CMK (cell line): Measurements from ENCODE around the gene NCK2.

ENCODE experiments used
- DNase-seq: peaks from one replicate; pipeline ENCODE4 v3.0.0-alpha.2; 2010; ENCODE audit warnings: low read depth

Gene NCK2

GRCh38 chr2:105777506-105778055 is 32.9 kb downstream of the NCK2 start:
- DNase-seq, result no peak

DNA sequence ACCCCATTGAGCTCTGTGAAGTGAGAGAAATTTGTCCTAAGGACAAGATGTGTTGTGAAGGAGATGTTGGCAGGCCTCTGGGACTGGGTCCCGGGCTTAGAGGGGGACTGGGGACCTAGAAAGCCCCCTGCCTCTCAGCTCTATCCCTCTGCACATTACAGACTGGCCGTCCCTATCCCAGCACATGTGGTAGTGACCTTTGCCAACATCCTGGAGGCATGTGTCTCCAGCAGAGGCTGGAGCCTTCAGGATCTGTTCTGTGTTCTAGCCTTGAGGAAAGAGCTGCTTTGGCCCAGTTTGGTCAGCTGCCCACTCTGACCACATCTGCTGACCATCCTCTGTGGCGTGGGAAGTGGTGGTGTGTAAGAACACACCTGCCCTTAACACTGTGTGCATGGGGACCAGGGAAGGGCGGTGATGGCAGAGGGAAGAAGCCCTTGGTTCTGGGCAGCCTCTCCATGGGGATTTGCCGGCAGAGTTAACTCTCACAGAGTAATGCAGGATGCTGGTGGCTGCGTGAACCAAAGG is 33.4 kb downstream of the NCK2 start:
- no peak for DNase-seq

DNA sequence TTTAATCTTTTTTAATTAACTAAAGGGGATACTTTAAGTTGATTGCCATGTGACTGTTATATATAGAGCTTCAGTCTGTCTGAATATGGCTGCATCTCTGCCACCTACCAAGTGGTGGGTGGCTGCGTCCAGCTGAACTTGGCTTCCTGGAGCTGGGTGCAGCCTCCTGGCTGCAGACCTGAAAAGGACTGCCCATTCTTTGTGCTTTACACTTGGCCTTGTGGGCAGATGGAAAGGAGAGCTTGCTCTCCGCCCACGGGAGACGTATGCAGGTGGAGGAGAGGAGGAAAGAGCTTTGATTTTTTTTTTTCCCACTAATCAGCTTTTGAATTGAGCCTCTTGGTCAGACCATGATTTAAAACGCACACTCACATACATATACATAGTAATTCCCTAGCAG is 34.7 kb downstream of the NCK2 start:
- DNase-seq, result no peak

GRCh38 chr2:105780606-105781005 is 35.9 kb downstream of the NCK2 start:
- no peak for DNase-seq

DNA sequence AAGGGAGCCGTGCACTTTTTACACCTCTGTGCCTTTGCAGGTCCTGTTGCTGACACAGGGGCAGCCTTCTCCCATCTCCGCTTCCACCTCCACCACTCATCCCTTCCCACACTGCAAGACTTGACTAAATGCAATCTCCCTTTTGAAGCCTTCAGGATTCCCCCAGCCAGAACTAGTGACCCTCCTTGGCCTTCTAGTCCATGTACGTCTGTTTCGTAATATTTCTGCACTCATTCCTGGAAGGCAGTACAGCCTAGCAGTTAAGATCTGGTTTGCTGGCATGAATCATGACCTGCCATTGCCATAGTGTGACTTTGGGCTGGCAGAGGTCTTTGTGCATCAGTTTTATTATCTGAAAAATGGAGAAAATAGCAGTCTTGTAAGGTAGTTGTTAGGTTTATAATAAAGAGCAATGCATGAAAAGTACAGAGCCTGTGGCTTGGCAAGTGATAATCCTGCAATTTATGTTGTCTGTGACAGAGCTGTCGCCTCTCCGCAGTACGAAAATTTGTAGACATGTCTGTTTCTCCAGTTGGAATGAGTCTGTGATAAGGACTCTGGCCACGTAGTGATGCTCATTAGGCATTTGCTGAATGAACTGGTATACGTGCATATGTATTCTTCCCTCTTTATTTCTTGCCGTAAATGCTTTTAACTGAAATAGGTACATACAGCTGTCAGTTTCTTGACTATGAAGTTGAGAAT is 36.7 kb downstream of the NCK2 start:
- no peak for DNase-seq

DNA sequence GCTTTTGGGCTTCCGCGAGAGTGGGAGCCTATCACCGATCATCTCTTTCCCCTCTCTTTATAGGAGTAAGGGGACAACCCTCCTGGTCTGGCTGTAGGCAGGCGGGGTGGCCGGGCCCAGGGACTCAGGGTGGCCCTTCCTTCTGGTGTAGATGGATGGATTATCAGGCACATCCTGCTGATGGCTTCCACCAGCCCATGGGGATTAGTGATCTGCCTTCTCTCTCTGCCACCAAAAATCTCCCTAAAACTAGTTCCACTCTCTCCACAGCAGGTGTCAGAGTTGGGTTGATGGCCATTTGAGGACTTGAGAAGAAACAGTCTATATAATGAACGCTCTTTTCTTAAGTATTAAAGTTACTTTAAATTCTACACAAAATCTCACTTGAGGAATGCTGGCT is 37.4 kb downstream of the NCK2 start:
- DNase-seq, result no peak

- DNase-seq, result no peak
Measured at GRCh38 chr2:105782646-105783045, 37.9 kb downstream of the NCK2 start.

DNA sequence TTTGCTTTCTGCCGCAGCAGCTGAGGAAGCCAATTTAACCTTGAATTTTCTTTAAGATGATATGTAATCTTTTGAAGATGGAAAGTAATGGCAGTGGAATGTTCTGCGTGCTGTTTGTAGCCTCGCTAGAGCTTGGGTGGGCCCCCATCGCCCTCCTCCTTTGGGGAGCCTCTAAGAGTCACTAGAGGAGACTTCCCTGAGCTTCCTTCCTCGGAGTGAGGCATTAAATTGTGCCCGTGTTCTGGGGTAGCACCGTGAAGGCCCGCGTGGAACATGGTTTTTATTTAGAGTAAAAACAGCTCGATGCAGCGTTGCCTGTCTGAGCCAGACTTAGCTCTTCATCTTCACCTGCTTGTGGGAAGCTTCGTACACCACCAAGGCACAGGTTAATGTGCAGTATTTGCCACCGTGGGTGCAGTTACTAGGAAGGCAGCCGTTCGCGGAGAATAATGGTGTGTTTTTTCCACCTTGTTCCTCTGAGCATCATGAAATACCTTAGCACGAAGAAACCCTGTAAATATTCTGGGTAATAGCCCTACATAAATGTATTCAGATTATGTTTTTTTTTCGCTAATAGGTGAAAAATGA is 38.5 kb downstream of the NCK2 start:
- DNase-seq, result no peak

DNA sequence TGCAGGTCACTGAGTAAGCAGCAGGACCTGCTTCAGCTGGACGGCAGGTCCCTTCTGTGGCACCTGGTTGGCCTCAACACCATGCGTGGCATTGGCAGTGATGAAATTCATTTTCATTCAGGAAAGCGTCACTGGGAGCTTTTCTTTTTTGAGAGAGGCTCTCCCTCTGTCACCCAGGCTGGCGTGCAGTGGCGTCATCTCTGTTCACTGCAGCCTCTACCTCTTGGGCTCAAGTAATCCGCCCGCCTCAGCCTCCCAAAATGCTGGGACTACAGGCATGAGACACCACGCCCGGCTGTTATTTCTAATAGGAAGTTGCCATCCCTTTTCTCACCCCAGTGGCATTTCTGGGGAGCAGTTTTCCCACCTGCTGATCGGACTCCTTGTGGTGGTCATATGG is 39.3 kb downstream of the NCK2 start:
- DNase-seq, result no peak

- DNase-seq, result no peak
Measured at GRCh38 chr2:105784589-105784988, 39.9 kb downstream of the NCK2 start.

DNA sequence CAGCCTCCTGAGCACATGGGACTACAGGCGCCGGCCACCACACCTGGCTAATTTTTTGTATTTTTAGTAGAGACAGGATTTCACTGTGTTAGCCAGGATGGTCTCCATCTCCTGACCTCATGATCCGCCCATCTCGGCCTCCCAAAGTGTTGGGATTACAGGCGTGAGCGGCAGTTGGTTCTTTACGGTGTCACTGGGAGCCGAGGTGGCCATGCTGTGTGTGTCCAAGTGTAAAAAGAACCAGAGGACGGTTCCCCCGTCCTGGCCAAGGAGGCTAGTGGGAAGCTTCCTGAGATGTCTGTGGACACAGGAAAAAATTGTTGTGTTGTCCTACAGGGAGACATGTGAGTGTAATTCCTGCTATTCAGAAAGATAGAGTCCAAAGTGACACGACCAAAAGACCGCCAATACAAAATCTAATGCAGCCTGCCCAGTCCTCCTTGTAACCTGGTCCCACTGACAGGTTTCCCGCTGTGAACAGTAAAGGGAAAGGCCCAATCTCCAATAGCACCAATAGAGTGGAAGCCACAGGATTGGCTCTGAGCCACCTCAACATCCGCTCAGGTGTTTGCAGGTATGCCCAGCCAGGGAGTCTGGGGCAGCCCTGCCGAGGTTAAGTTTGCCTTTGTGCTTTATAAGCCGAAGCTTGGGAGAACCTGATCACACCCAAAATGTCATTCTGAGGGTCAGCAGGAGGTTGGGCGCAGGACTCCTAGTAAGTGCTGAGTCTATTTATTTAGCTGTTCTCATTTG is 40.6 kb downstream of the NCK2 start:
- no peak for DNase-seq

- peak; percentile 33 for DNase-seq
Measured at GRCh38 chr2:105786231-105787230, 41.8 kb downstream of the NCK2 start.

DNA sequence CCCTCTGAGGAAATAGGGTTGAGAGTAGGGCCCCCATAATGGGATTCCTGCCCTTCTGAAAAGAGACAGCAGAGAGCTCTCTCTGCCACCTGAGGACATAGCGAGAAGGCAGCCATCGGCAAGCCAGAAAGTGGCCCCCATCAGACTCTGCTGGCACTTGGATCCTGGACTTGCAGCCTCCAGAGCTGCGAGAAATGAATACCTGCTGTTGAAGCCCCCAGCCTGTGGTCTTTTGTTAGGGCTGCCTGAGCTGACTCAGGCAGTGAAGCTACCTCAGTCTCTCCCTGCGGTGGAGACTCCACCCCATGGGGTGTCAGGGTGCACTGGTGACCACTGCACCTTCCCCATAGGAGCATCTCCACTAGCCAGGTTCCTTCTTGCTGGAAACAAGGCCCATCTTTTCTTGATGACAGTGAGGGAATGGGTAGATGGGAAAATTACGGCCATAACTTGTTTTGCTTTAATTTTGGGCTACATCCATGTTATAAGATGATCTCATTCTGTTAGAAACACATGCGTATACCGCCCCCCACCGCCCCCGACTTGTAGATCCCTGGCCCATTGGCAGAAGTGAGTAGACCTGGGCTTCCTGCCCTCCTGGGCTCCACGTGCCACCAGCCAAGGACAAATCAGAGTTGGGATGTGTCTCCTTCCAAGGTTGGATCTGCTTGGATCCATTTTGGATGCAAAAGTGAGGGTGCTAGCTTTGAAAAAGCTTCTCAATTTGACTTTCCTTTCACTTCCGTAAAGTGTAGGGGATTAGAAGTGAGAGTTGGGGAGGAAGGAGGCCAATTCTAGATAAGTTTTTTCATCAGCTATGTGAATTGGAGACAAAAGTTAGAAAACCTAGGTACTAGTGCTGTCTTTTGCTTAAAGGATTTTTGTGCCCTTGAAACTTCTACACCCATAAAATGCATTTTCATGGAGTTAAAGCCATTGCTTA is 42.9 kb downstream of the NCK2 start:
- DNase-seq, result no peak

- DNase-seq, result no peak
Measured at GRCh38 chr2:105788670-105789290, 44.1 kb downstream of the NCK2 start.

GRCh38 chr2:105789745-105790460 is 45.2 kb downstream of the NCK2 start:
- no peak for DNase-seq

GRCh38 chr2:105790461-105791149 is 45.9 kb downstream of the NCK2 start:
- no peak for DNase-seq

DNA sequence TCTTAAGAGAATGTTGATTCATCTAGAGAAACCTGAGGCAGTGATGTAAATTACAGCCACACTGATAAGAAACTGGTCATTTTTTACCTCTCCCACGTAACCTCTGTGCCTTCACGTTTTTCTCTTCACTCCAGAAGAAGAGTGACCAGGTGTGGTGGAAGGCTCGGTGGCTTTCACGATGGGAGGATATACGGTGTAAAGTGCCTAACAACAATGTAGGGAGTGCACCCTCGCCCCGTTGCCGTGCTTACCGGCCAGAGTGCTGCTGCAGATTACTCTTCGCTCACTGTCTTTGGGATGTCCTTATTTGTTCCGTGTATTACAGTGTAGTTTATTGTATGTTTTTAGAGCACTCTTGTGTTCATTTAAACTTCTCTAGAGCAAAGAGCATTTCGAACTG is 46.5 kb downstream of the NCK2 start:
- no peak for DNase-seq

- no peak for DNase-seq
Measured at GRCh38 chr2:105792561-105792960, 47.8 kb downstream of the NCK2 start.
